PC-9 (cell line): ENCODE results near the gene COL5A2. TPM values are rescaled to one million over a fixed set of nuclear protein-coding genes. Genes with fewer than 3 reads are reported as not detected.

Source experiments
- Bru-seq: library from RNA; stranded (reverse); fragments of 400-500 nt; gene quantifications from one replicate; lab custom pipeline; 2021; lab: Mats Ljungman, UMichigan
- BruChase-seq, 2 experiments: library from RNA; stranded (reverse); fragments of 400-500 nt; gene quantifications; one replicate each; lab custom pipeline; 2021; lab: Mats Ljungman, UMichigan
- BruUV-seq: library from RNA; stranded (reverse); fragments of 400-500 nt; replicated peaks from 2 replicates; lab custom pipeline; 2021; lab: Mats Ljungman, UMichigan
- CTCF ChIA-PET: fragments of 300-600 bp; sonication (Branson Sonifier 250); formaldehyde crosslinking; loops from one replicate; lab custom pipeline; 2022; ENCODE audit warnings: antibody characterized with exemption; lab: Charles Lee
- POLR2A ChIA-PET: fragments of 300-600 bp; sonication (Branson Sonifier 250); formaldehyde crosslinking; loops from one replicate; lab custom pipeline; 2022; ENCODE audit warnings: antibody characterized with exemption; ENCODE audit not compliant: unreplicated experiment; lab: Charles Lee
- DNase-seq, 2 experiments: peaks; one replicate each; pipeline versions ENCODE4 v3.0.0 to v3.0.0-alpha.2; 2015 to 2022; ENCODE audit warnings: mixed read lengths in 1 of 2
- H2AFZ ChIP-seq: fragments of 200-600 bp; sonication (generic); 2 replicates; pipeline ENCODE4 v1.8.1; 2017; ENCODE audit warnings: antibody characterized with exemption
- H3F3A ChIP-seq: fragments of 200-600 bp; sonication (generic); 2 replicates; pipeline ENCODE4 v1.8.1; 2017; ENCODE audit warnings: antibody characterized with exemption, mild to moderate bottlenecking, low read depth; ENCODE audit not compliant: insufficient read depth
- H3K27ac ChIP-seq: fragments of 200-600 bp; sonication (generic); 2 replicates; pipeline ENCODE4 v1.6.1; 2016; ENCODE audit warnings: mixed run types
- H3K27me3 ChIP-seq: fragments of 200-600 bp; sonication (generic); 2 replicates; pipeline ENCODE4 v1.6.1; 2016; ENCODE audit warnings: low read depth, mixed run types; ENCODE audit not compliant: insufficient read depth
- H3K36me3 ChIP-seq: fragments of 200-600 bp; sonication (generic); 2 replicates; pipeline ENCODE4 v1.6.1; 2016; ENCODE audit warnings: low read depth, mixed run types
- H3K4me1 ChIP-seq: fragments of 200-600 bp; sonication (generic); replicated peaks from 2 replicates; pipeline ENCODE4 v1.6.1; 2016; ENCODE audit warnings: mixed run types; ENCODE audit not compliant: insufficient read depth
- H3K4me2 ChIP-seq: fragments of 200-600 bp; sonication (generic); 2 replicates; pipeline ENCODE4 v1.6.1; 2017; ENCODE audit warnings: mixed run types
- H3K4me3 ChIP-seq: fragments of 200-600 bp; sonication (generic); 2 replicates; pipeline ENCODE4 v1.6.1; 2016; ENCODE audit warnings: mixed run types
- H3K79me2 ChIP-seq: fragments of 200-600 bp; sonication (generic); 2 replicates; pipeline ENCODE4 v1.6.1; 2017; ENCODE audit warnings: low read depth, mixed run types
- H3K9me2 ChIP-seq: fragments of 200-600 bp; sonication (generic); 2 replicates; pipeline ENCODE4 v1.8.1; 2017; ENCODE audit warnings: mild to moderate bottlenecking; ENCODE audit not compliant: insufficient read depth
- H3K9me3 ChIP-seq: fragments of 200-600 bp; sonication (generic); 2 replicates; pipeline ENCODE4 v1.8.1; 2016; ENCODE audit warnings: low read depth; ENCODE audit not compliant: insufficient read depth
- H4K20me1 ChIP-seq: fragments of 200-600 bp; sonication (generic); 2 replicates; pipeline ENCODE4 v1.8.1; 2017; ENCODE audit not compliant: insufficient read depth
- CTCF ChIP-seq: fragments of 200-600 bp; sonication (generic); conservative IDR thresholded peaks from 2 replicates; pipeline ENCODE4 v1.6.1; 2017; ENCODE audit warnings: mixed run types, antibody characterized with exemption, mild to moderate bottlenecking, moderate library complexity
- EZH2 ChIP-seq: fragments of 200-600 bp; sonication (generic); IDR thresholded peaks from 2 replicates; pipeline ENCODE4 v1.8.0; 2017; ENCODE audit warnings: antibody characterized with exemption, low read depth
- intact Hi-C: fragments of 100-400 bp; cut with micrococcal nuclease; formaldehyde crosslinking; loops from one replicate; pipeline ENCODE4 v1.10.0; 2022; ENCODE audit not compliant: unreplicated experiment
- long read RNA-seq: library from polyadenylated mRNA; stranded (forward); transcript quantifications from one replicate; pipeline ENCODE4 v2.0.0, GENCODE V29; 2022
- total RNA-seq: library from RNA; stranded (reverse); gene quantifications from 2 replicates; pipeline ENCODE4 v1.2.3, GENCODE V29; 2021

COL5A2 gene
- 0.35 and 0.55 TPM in 2 replicates for total RNA-seq
- Bru-seq, nascent RNA: percentile 20 among the genes with signal in this experiment
- percentile 23 among the genes with signal in this experiment for BruChase-seq, experiment 1, labeled RNA remaining after a 2-hour chase
- percentile 17 among the genes with signal in this experiment for BruChase-seq, experiment 2, labeled RNA remaining after a 6-hour chase
- long read RNA-seq: 0 reads

- Histone ChIP-seq H2AFZ (no peak within 1 kb of the TSS), H4K20me1 (no peaks in the 10 kb centered on the region), H3F3A (no peaks in the 10 kb centered on the region), H3K9me2 (no peaks in the 10 kb centered on the region), H3K4me2 (no peak within 1 kb of the TSS), H3K9me3 (no peaks in the 10 kb centered on the region), H3K4me1 (no peaks in the 10 kb centered on the region), H3K27me3 (no peaks in the 10 kb centered on the region), H3K36me3 (no peaks in the 10 kb centered on the region), H3K4me3 (no peak within 1 kb of the TSS), H3K27ac (no peak within 1 kb of the TSS), H3K79me2 (no peaks in the 10 kb centered on the region)
- ChIA-PET POLR2A (no interaction called here), CTCF (no interaction called here)
- no peak for DNase-seq
- intact Hi-C loops: no loop called here
- TF ChIP-seq EZH2 (no peak), CTCF (no peak)
- no TSS peak for BruUV-seq
Observed at GRCh38 chr2:189179570-189179950, at the start of gene COL5A2. COL5A2 (minus strand) TSS chr2:189179761; CDS start chr2:189179604, 157 bp downstream.

- TF ChIP-seq CTCF: no peak
- no peak for TF ChIP-seq EZH2
- Histone ChIP-seq H3K9me3 (no peaks in the 10 kb centered on the region), H3K27ac (no peak overlapping the region), H3K4me3 (no peak overlapping the region), H3K4me1 (peaks cover 18% of the 10 kb centered on the region), H2AFZ (no peak overlapping the region), H3K79me2 (no peaks in the 10 kb centered on the region), H3K27me3 (no peaks in the 10 kb centered on the region), H3K4me2 (no peak overlapping the region), H3F3A (no peaks in the 10 kb centered on the region), H3K36me3 (no peaks in the 10 kb centered on the region), H3K9me2 (no peaks in the 10 kb centered on the region), H4K20me1 (no peaks in the 10 kb centered on the region)
- POLR2A ChIA-PET: no interaction called here
- CTCF ChIA-PET: no interaction called here
- intact Hi-C loops: no loop called here
- no TSS peak for BruUV-seq
- peak in 1 of 2 experiments; percentile 68 for DNase-seq
Observed at GRCh38 chr2:189226017-189226416, 46.5 kb upstream of the COL5A2 start.

- POLR2A ChIA-PET: no interaction called here
- CTCF ChIA-PET: no interaction called here
- H3K4me2 ChIP-seq: no peak overlapping the region
Observed at GRCh38 chr2:189225032-189225431, 45.5 kb upstream of the COL5A2 start.

More at GRCh38 chr2:189225032-189225431, 45.5 kb upstream of the COL5A2 start:
- H3K36me3 ChIP-seq: no peaks in the 10 kb centered on the region
- intact Hi-C loops: no loop called here
- H3K27me3 ChIP-seq: no peaks in the 10 kb centered on the region
- H2AFZ ChIP-seq: no peak overlapping the region
- H3K79me2 ChIP-seq: no peaks in the 10 kb centered on the region
- H3K4me1 ChIP-seq: peaks cover 19% of the 10 kb centered on the region
- no peaks in the 10 kb centered on the region for H3K9me3 ChIP-seq
- no peak overlapping the region for H3K4me3 ChIP-seq
- BruUV-seq: no TSS peak
- DNase-seq: no peak
- no peaks in the 10 kb centered on the region for H4K20me1 ChIP-seq
- H3F3A ChIP-seq: no peaks in the 10 kb centered on the region
- H3K27ac ChIP-seq: no peak overlapping the region
- H3K9me2 ChIP-seq: no peaks in the 10 kb centered on the region
- TF ChIP-seq CTCF (no peak), EZH2 (no peak)
